AG08396 (cell line): ENCODE measurements around the gene NPW.

Experiments used
- DNase-seq: peaks from one replicate; pipeline ENCODE4 v3.0.0; 2012; ENCODE audit warnings: low spot score, mixed read lengths

The NPW gene

GRCh38 chr16:2036200-2036966, 16.8 kb downstream of the NPW start:
- no peak for DNase-seq

GRCh38 chr16:2037115-2037514, 17.5 kb downstream of the NPW start:
- DNase-seq = no peak

- DNase-seq = no peak
Observed at GRCh38 chr16:2037647-2038381, 18.2 kb downstream of the NPW start.

- DNase-seq = no peak
Observed at GRCh38 chr16:2038382-2039231, 19.0 kb downstream of the NPW start.

GRCh38 chr16:2039274-2040031, 19.9 kb downstream of the NPW start:
- peak; percentile 90 for DNase-seq

- no peak for DNase-seq
Observed at GRCh38 chr16:2040041-2040786, 20.6 kb downstream of the NPW start.

GRCh38 chr16:2040787-2041522, 21.4 kb downstream of the NPW start:
- DNase-seq = no peak

GRCh38 chr16:2042171-2042985, 22.8 kb downstream of the NPW start:
- no peak for DNase-seq

GRCh38 chr16:2042986-2043666, 23.5 kb downstream of the NPW start:
- DNase-seq = no peak

- no peak for DNase-seq
Observed at GRCh38 chr16:2043667-2044451, 24.3 kb downstream of the NPW start.

- DNase-seq = no peak
Observed at GRCh38 chr16:2044541-2044940, 25.0 kb downstream of the NPW start.

- no peak for DNase-seq
Observed at GRCh38 chr16:2045965-2046892, 26.6 kb downstream of the NPW start.

GRCh38 chr16:2046893-2047329, 27.3 kb downstream of the NPW start:
- DNase-seq = no peak

- peak; percentile 99 for DNase-seq
Observed at GRCh38 chr16:2047330-2048115, 27.9 kb downstream of the NPW start, which contains the start of the genes NTHL1 and TSC2. TSS of gene NTHL1 (minus strand) at chr16:2047834. CDS start at chr16:2047823, 11 bp downstream. TSS of gene TSC2 (plus strand) at chr16:2047985. CDS start at chr16:2048616, 631 bp downstream.

GRCh38 chr16:2048116-2048543, 28.5 kb downstream of the NPW start:
- peak; percentile 43 for DNase-seq

GRCh38 chr16:2053211-2053610, 33.6 kb downstream of the NPW start:
- no peak for DNase-seq
